HepG2 (cell line): ENCODE results near the gene AMOTL2. TPM values are rescaled to one million over a fixed set of nuclear protein-coding genes. Genes with fewer than 3 reads are reported as not detected.

Experiments used
- ATAC-seq: fragments of 200-7000 bp; cut with Tn5 transposase; 3 replicates; pipeline ENCODE4 v1.9.1; 2020; ENCODE audit warnings: mild to moderate bottlenecking, moderate library complexity
- BruUV-seq: library from RNA; stranded (reverse); fragments of 400-500 nt; replicated peaks from 2 replicates; lab custom pipeline; 2021; lab: Mats Ljungman, UMichigan
- CTCF ChIA-PET: fragments of 300-600 bp; formaldehyde crosslinking; extraction: SDS; loops from one replicate; lab custom pipeline; 2021; ENCODE audit warnings: low total read pairs, inconsistent platforms, low intra/inter-chr PET ratio; lab: Yijun Ruan, JAX
- POLR2A ChIA-PET: fragments of 350-600 bp; sonication (Branson Sonifier 250); formaldehyde crosslinking; loops from one replicate; lab custom pipeline; 2020; ENCODE audit warnings: antibody characterized with exemption, inconsistent platforms; lab: Yijun Ruan, JAX
- DNase-seq: peaks from one replicate; pipeline ENCODE4 v3.0.0-alpha.2; 2015; ENCODE audit warnings: low spot score
- FAIRE-seq: peaks from 3 replicates; lab custom pipeline; 2011; peaks lifted over from hg19 to GRCh38; lab: Jason Lieb, UNC
- H2AFZ ChIP-seq: one replicate; pipeline ENCODE4 v1.6.1; 2011; ENCODE audit warnings: low read length, inconsistent platforms
- H3K27ac ChIP-seq: fragments of 300-600 bp; 3 replicates; pipeline ENCODE4 v1.8.0; 2011; ENCODE audit warnings: mixed run types, mild to moderate bottlenecking, mixed read lengths, low read length, inconsistent platforms; ENCODE audit not compliant: insufficient read depth; ENCODE audit errors: extremely low read length
- H3K27me3 ChIP-seq, 2 experiments: fragments of 200-600 bp in 1 of 2; 2 replicates in 1 of 2; 3 replicates in 1 of 2; pipeline versions ENCODE4 v1.6.0 to v1.8.0; 2011; ENCODE audit warnings: low read length in 2 of 2, mild to moderate bottlenecking in 2 of 2, moderate library complexity in 2 of 2, inconsistent platforms in 1 of 2; ENCODE audit not compliant: insufficient read depth in 2 of 2, control insufficient read depth in 1 of 2
- H3K36me3 ChIP-seq, 2 experiments: fragments of 200-600 bp in 1 of 2; replicated peaks in 1 of 2; 2 replicates in 1 of 2; 3 replicates in 1 of 2; pipeline versions ENCODE4 v1.5.1 to v1.8.0; 2011; ENCODE audit warnings: low read length in 2 of 2, inconsistent platforms in 1 of 2; ENCODE audit not compliant: insufficient read depth in 2 of 2, control insufficient read depth in 1 of 2
- H3K4me1 ChIP-seq: 2 replicates; pipeline ENCODE4 v1.5.1; 2012; ENCODE audit warnings: low read length, inconsistent platforms; ENCODE audit not compliant: insufficient read depth
- H3K4me2 ChIP-seq: 2 replicates; pipeline ENCODE4 v1.6.0; 2011; ENCODE audit warnings: low read depth, low read length, inconsistent platforms
- H3K4me3 ChIP-seq, 3 experiments: fragments of 200-600 bp in 1 of 3; sonication (generic), shearing (Covaris generic) in 1 of 3; replicated peaks in 1 of 3; 2 replicates each; pipeline ENCODE4 v1.5.1; 2011 to 2016; ENCODE audit warnings: low read length in 3 of 3, inconsistent platforms in 2 of 3, low read depth in 2 of 3, mild to moderate bottlenecking in 2 of 3, control low read depth in 1 of 3, mixed read lengths in 1 of 3; ENCODE audit not compliant: insufficient read depth in 1 of 3
- H3K79me2 ChIP-seq: one replicate; pipeline ENCODE4 v1.6.1; 2011; ENCODE audit warnings: low read length, inconsistent platforms; ENCODE audit not compliant: insufficient read depth
- H3K9ac ChIP-seq: 2 replicates; pipeline ENCODE4 v1.6.0; 2011; ENCODE audit warnings: mild to moderate bottlenecking, low read depth, low read length, inconsistent platforms; ENCODE audit not compliant: insufficient read depth
- H3K9me3 ChIP-seq: 2 replicates; pipeline ENCODE4 v1.5.1; 2012; ENCODE audit warnings: mild to moderate bottlenecking, low read length
- H4K20me1 ChIP-seq: 2 replicates; pipeline ENCODE4 v1.6.0; 2011; ENCODE audit warnings: inconsistent platforms, mild to moderate bottlenecking, low read length, moderate library complexity; ENCODE audit not compliant: insufficient read depth
- ARHGAP35 ChIP-seq: sonication (generic); formaldehyde crosslinking; IDR thresholded peaks from 2 replicates; pipeline ENCODE4 v1.9.0; 2022; ENCODE audit warnings: mild to moderate bottlenecking, inconsistent platforms, moderate library complexity, missing genetic modification reagents, borderline replicate concordance
- BHLHE40 ChIP-seq: IDR thresholded peaks from 2 replicates; pipeline ENCODE4 v1.6.1; 2011; ENCODE audit warnings: low read length, improper control_type of control experiment
- CC2D1A ChIP-seq: sonication (generic); formaldehyde crosslinking; IDR thresholded peaks from 2 replicates; pipeline ENCODE4 v1.8.1; 2023; ENCODE audit warnings: mild to moderate bottlenecking, missing genetic modification reagents
- FOSL1 ChIP-seq: sonication (generic); formaldehyde crosslinking; IDR thresholded peaks from 2 replicates; pipeline ENCODE4 v1.9.0; 2021; ENCODE audit warnings: missing genetic modification reagents, borderline replicate concordance
- NFE2 ChIP-seq: sonication (generic); formaldehyde crosslinking; IDR thresholded peaks from 2 replicates; pipeline ENCODE4 v1.4.0; 2020; ENCODE audit warnings: missing genetic modification reagents
- NR2F1 ChIP-seq, 2 experiments: fragments of 450-650 bp in 1 of 2; formaldehyde crosslinking in 1 of 2; IDR thresholded peaks; 2 replicates each; pipeline versions ENCODE4 v1.5.0 to v1.6.1; 2016 to 2020; ENCODE audit warnings: mild to moderate bottlenecking in 1 of 2, missing compliant biosample characterization in 1 of 2, missing genetic modification reagents in 1 of 2, moderate library complexity in 1 of 2
- PITX1 ChIP-seq: sonication (generic); formaldehyde crosslinking; IDR thresholded peaks from 2 replicates; pipeline ENCODE4 v1.5.1; 2020; ENCODE audit warnings: mild to moderate bottlenecking, missing genetic modification reagents
- RORA ChIP-seq: sonication (generic); formaldehyde crosslinking; IDR thresholded peaks from 2 replicates; pipeline ENCODE4 v1.5.0; 2020; ENCODE audit warnings: mild to moderate bottlenecking, missing genetic modification reagents, moderate library complexity
- TAF15 ChIP-seq: fragments of 200-400 bp; formaldehyde crosslinking; IDR thresholded peaks from one replicate; pipeline ENCODE4 v1.6.1; 2018; ENCODE audit warnings: mild to moderate bottlenecking, low read depth, low read length; ENCODE audit not compliant: poor library complexity, severe bottlenecking
- TFDP1 ChIP-seq: IDR thresholded peaks from 2 replicates; pipeline ENCODE4 v1.6.1; 2016; ENCODE audit warnings: missing compliant biosample characterization, missing genetic modification reagents, borderline replicate concordance
- XBP1 ChIP-seq: sonication (generic); formaldehyde crosslinking; IDR thresholded peaks from 2 replicates; pipeline ENCODE4 v1.5.0; 2020; ENCODE audit warnings: missing genetic modification reagents
- ZBTB42 ChIP-seq: sonication (generic); formaldehyde crosslinking; IDR thresholded peaks from 2 replicates; pipeline ENCODE4 v1.5.0; 2020; ENCODE audit warnings: mild to moderate bottlenecking, missing genetic modification reagents
- ZNF282 ChIP-seq: fragments of 450-650 bp; IDR thresholded peaks from 2 replicates; pipeline ENCODE4 v1.6.1; 2018; ENCODE audit not compliant: partially characterized antibody
- ZNF513 ChIP-seq: sonication (generic); formaldehyde crosslinking; conservative IDR thresholded peaks from 2 replicates; pipeline ENCODE4 v1.5.0; 2020; ENCODE audit warnings: missing genetic modification reagents
- ZNF749 ChIP-seq: sonication (generic); formaldehyde crosslinking; IDR thresholded peaks from 2 replicates; pipeline ENCODE4 v1.8.0; 2022; ENCODE audit warnings: mild to moderate bottlenecking, missing genetic modification reagents, moderate library complexity, borderline replicate concordance
- ZNF775 ChIP-seq: sonication (generic); formaldehyde crosslinking; IDR thresholded peaks from 2 replicates; pipeline ENCODE4 v1.4.0; 2020; ENCODE audit warnings: missing genetic modification reagents, mild to moderate bottlenecking, moderate library complexity, borderline replicate concordance
- ZNF850 ChIP-seq: sonication (generic); formaldehyde crosslinking; conservative IDR thresholded peaks from 2 replicates; pipeline ENCODE4 v1.9.0; 2021; ENCODE audit warnings: mild to moderate bottlenecking, missing genetic modification reagents
- WGBS: methylation state at CpG from one replicate; pipeline ENCODE4 v1.1.6; 2017; ENCODE audit warnings: low lambda C conversion rate; 5-methylcytosine and 5-hydroxymethylcytosine counted together
- in situ Hi-C: cut with HindIII; loops from 2 replicates; pipeline ENCODE4 v1.10.0; 2017; ENCODE audit warnings: low pct_unique_long_range_greater_than_20kb; ENCODE audit not compliant: extremely low pct_ligation_motif_present
- intact Hi-C: fragments of 100-400 bp; cut with micrococcal nuclease; formaldehyde crosslinking; loops from one replicate; pipeline ENCODE4 v1.10.0; 2022; ENCODE audit not compliant: unreplicated experiment
- polyA plus RNA-seq, 8 experiments: library from polyadenylated mRNA; depleted of rRNA in 3 of 8; stranded (reverse) in 7 of 8; unstranded in 1 of 8; fragments of >200 nt; fragmentation: Illumina TruSeq in 4 of 8; extraction: Trizol in 4 of 8; gene quantifications; 2 replicates each; pipeline versions ENCODE4 v1.2.1 to v1.2.3, GENCODE V29; 2011 to 2016; ENCODE audit warnings: low read depth in 4 of 8, missing spikeins in 1 of 8, mixed read lengths in 1 of 8; ENCODE audit not compliant: insufficient read depth in 1 of 8
- total RNA-seq, 5 experiments: library from RNA; depleted of rRNA; stranded (reverse); fragments of >200 nt; fragmentation: Illumina TruSeq; extraction: Trizol; gene quantifications; 2 replicates each; pipeline ENCODE4 v1.2.3, GENCODE V29; 2016; ENCODE audit warnings: low read depth in 1 of 5
- TF ChIP-seq, protein P1 (sequence below): sonication (generic); formaldehyde crosslinking; IDR thresholded peaks from 2 replicates; pipeline ENCODE4 v1.4.0; 2020; ENCODE audit warnings: missing genetic modification reagents, low read depth, mild to moderate bottlenecking, borderline replicate concordance

Gene AMOTL2
- total and polyA plus RNA-seq, 2 of the 13 experiments (the other 11 are each of a cell fraction or from before 2014, with no cell fraction given): 17.3 to 18.5 TPM

DNA sequence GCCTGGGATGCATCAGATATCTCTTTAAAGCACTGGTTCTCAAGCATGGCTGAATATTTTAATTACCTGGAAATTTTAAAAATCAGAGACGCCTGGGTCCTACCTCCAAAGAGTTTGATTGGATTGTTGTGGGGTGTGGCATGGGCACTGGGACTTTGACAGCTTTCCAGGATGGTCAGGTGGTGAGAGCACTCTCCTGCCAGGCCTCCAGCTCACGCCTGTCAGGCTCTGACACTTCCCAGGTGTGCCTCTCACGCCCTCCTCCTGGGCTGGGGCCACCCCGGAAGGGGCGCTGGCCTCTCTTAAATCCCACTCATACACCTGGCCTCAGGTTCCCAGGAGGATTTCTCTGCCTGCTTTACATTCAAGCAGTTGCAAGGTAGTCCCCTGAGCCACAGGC, 48.5 kb downstream of the AMOTL2 start:
- no peak for FAIRE-seq
- ATAC-seq: no peak
- H4K20me1 ChIP-seq: no peaks in the 10 kb centered on the region
- no peak overlapping the region for H3K4me3 ChIP-seq
- no peak overlapping the region for H3K4me2 ChIP-seq
- intact Hi-C loops (loop anchor here (2.0 kb wide), 1 partner anchor 15 kb away; no protein-coding TSS in a partner anchor), in situ Hi-C loops (no loop called here)
- no peaks in the 10 kb centered on the region for H3K9me3 ChIP-seq
- H3K79me2 ChIP-seq: no peaks in the 10 kb centered on the region
- no peak for DNase-seq
- H3K4me1 ChIP-seq: peaks cover 64% of the 10 kb centered on the region
- ChIA-PET POLR2A (interaction anchor here (2.1 to 2.4 kb wide), 2 partner anchors 12 to 49 kb away, joined by 15 to 16 read pairs; partner anchors contain the start of gene AMOTL2), CTCF (no interaction called here)
- no peak overlapping the region for H2AFZ ChIP-seq
- H3K27ac ChIP-seq: no peak overlapping the region
- no peak overlapping the region for H3K9ac ChIP-seq
- no peaks in the 10 kb centered on the region for H3K36me3 ChIP-seq
- 100% methylated on average over 4 of the region's 5 CpGs for WGBS
- BruUV-seq: no TSS peak
- TF ChIP-seq NR2F1 (CRISPR knock-in tag; IDR thresholded peaks at IDR 0.05) (no peak), TAF15 (no peak), BHLHE40 (no peak), TFDP1 (CRISPR knock-in tag) (no peak), PITX1 (no peak), CC2D1A (CRISPR knock-in tag) (no peak), ZNF749 (CRISPR knock-in tag) (no peak), RORA (CRISPR knock-in tag) (no peak), ZNF850 (CRISPR knock-in tag) (no peak), ARHGAP35 (CRISPR knock-in tag) (no peak), XBP1 (CRISPR knock-in tag) (no peak), ZNF513 (no peak), ZNF282 (no peak), NFE2 (no peak), FOSL1 (no peak), ZNF775 (CRISPR knock-in tag) (no peak), ZBTB42 (no peak)
- TF ChIP-seq, protein P1, sequence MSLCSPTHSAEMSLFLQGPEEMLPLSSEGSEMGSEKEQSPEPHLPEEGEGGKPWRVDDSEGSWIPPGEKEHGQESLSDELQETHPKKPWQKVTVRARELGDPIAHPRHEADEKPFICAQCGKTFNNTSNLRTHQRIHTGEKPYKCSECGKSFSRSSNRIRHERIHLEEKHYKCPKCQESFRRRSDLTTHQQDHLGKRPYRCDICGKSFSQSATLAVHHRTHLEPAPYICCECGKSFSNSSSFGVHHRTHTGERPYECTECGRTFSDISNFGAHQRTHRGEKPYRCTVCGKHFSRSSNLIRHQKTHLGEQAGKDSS (CRISPR knock-in tag): no peak
- no peaks in the 10 kb centered on the region for H3K27me3 ChIP-seq
